WERI-Rb-1 (cell line): ENCODE results near the gene CYP26A1.
A peak's percentile ranks its signal among the peaks of the same experiment; 100 is the strongest.

ENCODE experiments used
- DNase-seq: peaks from one replicate; pipeline ENCODE4 v3.0.0-alpha.2; 2020
- H3K27ac ChIP-seq: fragments of 250-450 bp; sonication (Bioruptor Pico); 2 replicates; pipeline ENCODE4 v1.5.1; 2020; ENCODE audit warnings: mild to moderate bottlenecking, moderate library complexity
- H3K27me3 ChIP-seq: fragments of 250-450 bp; sonication (Bioruptor Pico); 2 replicates; pipeline ENCODE4 v1.5.1; 2021; ENCODE audit warnings: mild to moderate bottlenecking, low read depth, moderate library complexity; ENCODE audit not compliant: insufficient read depth, severe bottlenecking
- H3K36me3 ChIP-seq: fragments of 250-450 bp; sonication (Bioruptor Pico); 2 replicates; pipeline ENCODE4 v1.5.1; 2020; ENCODE audit warnings: mild to moderate bottlenecking, moderate library complexity
- H3K4me3 ChIP-seq: 2 replicates; pipeline ENCODE4 v1.5.1; 2011; ENCODE audit warnings: low read depth, mild to moderate bottlenecking, control low read depth, low read length
- H3K9me3 ChIP-seq: fragments of 250-450 bp; sonication (Bioruptor Pico); 2 replicates; pipeline ENCODE4 v1.5.1; 2021; ENCODE audit warnings: mild to moderate bottlenecking, moderate library complexity; ENCODE audit not compliant: severe bottlenecking
- CTCF ChIP-seq: IDR thresholded peaks from 2 replicates; pipeline ENCODE4 v1.5.1; 2011; ENCODE audit warnings: low read depth, mild to moderate bottlenecking, control low read depth, inconsistent platforms, low read length

Gene CYP26A1

GRCh38 chr10:93075369-93076221, 1.9 kb downstream of the CYP26A1 start:
- DNase-seq, result no peak

GRCh38 chr10:93076871-93077270, 3.2 kb downstream of the CYP26A1 start:
- H3K4me3 ChIP-seq, result no peak overlapping the region
- H3K36me3 ChIP-seq, result no peaks in the 10 kb centered on the region
- no peaks in the 10 kb centered on the region for H3K9me3 ChIP-seq
- no peak overlapping the region for H3K27ac ChIP-seq
- peaks cover 48% of the 10 kb centered on the region for H3K27me3 ChIP-seq
- DNase-seq, result no peak
- no peak for TF ChIP-seq CTCF

More at GRCh38 chr10:93075369-93076221, 1.9 kb downstream of the CYP26A1 start:
- no peaks in the 10 kb centered on the region for H3K9me3 ChIP-seq
- no peaks in the 10 kb centered on the region for H3K36me3 ChIP-seq
- no peak for TF ChIP-seq CTCF
- no peak overlapping the region for H3K4me3 ChIP-seq
- no peak overlapping the region for H3K27ac ChIP-seq
- H3K27me3 ChIP-seq, result peaks cover 57% of the 10 kb centered on the region

GRCh38 chr10:93077860-93078337, 4.2 kb downstream of the CYP26A1 start:
- H3K27ac ChIP-seq, result no peak overlapping the region
- TF ChIP-seq CTCF, result no peak
- peaks cover 37% of the 10 kb centered on the region for H3K27me3 ChIP-seq
- no peaks in the 10 kb centered on the region for H3K9me3 ChIP-seq
- H3K4me3 ChIP-seq, result no peak overlapping the region
- no peak for DNase-seq
- H3K36me3 ChIP-seq, result no peaks in the 10 kb centered on the region

GRCh38 chr10:93079663-93080349, 6.1 kb downstream of the CYP26A1 start:
- DNase-seq, result no peak
- no peaks in the 10 kb centered on the region for H3K9me3 ChIP-seq
- H3K27ac ChIP-seq, result no peak overlapping the region
- H3K4me3 ChIP-seq, result peak overlapping the region; percentile 28
- H3K36me3 ChIP-seq, result no peaks in the 10 kb centered on the region
- H3K27me3 ChIP-seq, result peaks cover 18% of the 10 kb centered on the region
- no peak for TF ChIP-seq CTCF

- DNase-seq, result peak; percentile 58
- Histone ChIP-seq H3K9me3 (no peaks in the 10 kb centered on the region), H3K27ac (no peak overlapping the region), H3K4me3 (peak overlapping the region; percentile 28), H3K27me3 (peaks cover 11% of the 10 kb centered on the region), H3K36me3 (no peaks in the 10 kb centered on the region)
- peak; percentile 82 for TF ChIP-seq CTCF
Measured at GRCh38 chr10:93080350-93081046, 6.8 kb downstream of the CYP26A1 start.
